ENCODE measurements around the gene FGF4. TPM values are rescaled to one million over a fixed set of nuclear protein-coding genes. Genes with fewer than 3 reads are reported as not detected.

Gene FGF4
- total RNA-seq, 2 donors from 2014 or later = not detected

GRCh38 chr11:69817265-69818230, 42.4 kb upstream of the FGF4 start:
- Histone ChIP-seq H3K36me3 (replicated peaks in 1 of 2; ENCODE audit: insufficient read depth in 1 of 2, low read depth in 2 of 2) (no peaks in the 10 kb centered on the region), H3K4me3 (no peak overlapping the region), H3K9me3 (no peaks in the 10 kb centered on the region), H3K27me3 (no peaks in the 10 kb centered on the region), H3K4me1 (peaks cover 5% of the 10 kb centered on the region), H3K27ac (no peak overlapping the region)
- no peak for TF ChIP-seq CTCF (IDR thresholded peaks at IDR 0.05)
- no peak for TF ChIP-seq POLR2A (IDR thresholded peaks at IDR 0.05)
- intact Hi-C loops (cut with DNase I) = no loop called here
- ATAC-seq = no peak
- no peak for DNase-seq
- 0% methylated on average over 9 to 87 of the region's 107 CpGs for WGBS, 2 donors

GRCh38 chr11:69816671-69817070, 41.5 kb upstream of the FGF4 start:
- no peak overlapping the region for H3K4me3 ChIP-seq
- H3K27ac ChIP-seq = no peak overlapping the region
- WGBS, 2 donors = 14 to 16% methylated on average over 6 to 12 of the region's 12 CpGs
- intact Hi-C loops (cut with DNase I) = no loop called here
- DNase-seq (no peak), ATAC-seq (no peak)
- no peaks in the 10 kb centered on the region for H3K27me3 ChIP-seq
- H3K4me1 ChIP-seq = peaks cover 5% of the 10 kb centered on the region
- no peaks in the 10 kb centered on the region for H3K36me3 ChIP-seq (replicated peaks in 1 of 2; ENCODE audit: insufficient read depth in 1 of 2, low read depth in 2 of 2)
- TF ChIP-seq CTCF (IDR thresholded peaks at IDR 0.05) = no peak
- no peak for TF ChIP-seq POLR2A (IDR thresholded peaks at IDR 0.05)
- H3K9me3 ChIP-seq = no peaks in the 10 kb centered on the region

- no peaks in the 10 kb centered on the region for H3K36me3 ChIP-seq (replicated peaks in 1 of 2; ENCODE audit: insufficient read depth in 1 of 2, low read depth in 2 of 2)
- intact Hi-C loops (cut with DNase I) = no loop called here
- H3K4me3 ChIP-seq = no peak overlapping the region
- H3K4me1 ChIP-seq = peaks cover 5% of the 10 kb centered on the region
- ATAC-seq (no peak), DNase-seq (no peak)
- H3K9me3 ChIP-seq = no peaks in the 10 kb centered on the region
- no peaks in the 10 kb centered on the region for H3K27me3 ChIP-seq
- no peak overlapping the region for H3K27ac ChIP-seq
- WGBS, 2 donors = 70 to 71% methylated on average over 3 to 12 of the region's 13 CpGs
- TF ChIP-seq CTCF (IDR thresholded peaks at IDR 0.05) = no peak
- no peak for TF ChIP-seq POLR2A (IDR thresholded peaks at IDR 0.05)
Measured at GRCh38 chr11:69815973-69816372, 40.8 kb upstream of the FGF4 start.

GRCh38 chr11:69814902-69815301, 39.8 kb upstream of the FGF4 start:
- ATAC-seq = no peak
- no peak overlapping the region for H3K27ac ChIP-seq
- no peak overlapping the region for H3K4me3 ChIP-seq
- H3K27me3 ChIP-seq = no peaks in the 10 kb centered on the region
- no peaks in the 10 kb centered on the region for H3K36me3 ChIP-seq (replicated peaks in 1 of 2; ENCODE audit: insufficient read depth in 1 of 2, low read depth in 2 of 2)
- no peaks in the 10 kb centered on the region for H3K9me3 ChIP-seq
- TF ChIP-seq CTCF (IDR thresholded peaks at IDR 0.05) = no peak
- TF ChIP-seq POLR2A (IDR thresholded peaks at IDR 0.05) = no peak
- DNase-seq = no peak
- intact Hi-C loops (cut with DNase I) = no loop called here
- H3K4me1 ChIP-seq = peaks cover 5% of the 10 kb centered on the region

DNA sequence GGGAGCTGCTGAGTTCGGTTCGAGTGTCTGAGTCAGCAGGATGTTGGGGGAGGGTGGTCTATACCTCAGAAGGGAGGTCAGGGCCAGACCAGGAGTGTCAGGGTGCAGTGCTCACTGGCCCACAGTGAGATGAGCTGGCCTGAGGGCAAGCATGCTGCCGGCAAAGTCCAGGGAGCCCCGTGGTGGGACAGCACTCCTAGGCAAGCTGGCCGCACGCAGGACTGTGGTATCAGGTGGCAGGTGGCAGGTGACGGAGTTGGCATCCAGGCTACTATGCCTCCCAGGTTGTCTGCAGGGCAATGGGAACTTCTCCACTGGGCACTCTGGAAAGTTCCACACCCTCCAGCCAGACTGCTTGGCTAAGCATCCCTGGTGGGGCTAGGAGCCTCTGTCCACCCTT, 39.3 kb upstream of the FGF4 start:
- H3K27me3 ChIP-seq = no peaks in the 10 kb centered on the region
- H3K4me1 ChIP-seq = peaks cover 5% of the 10 kb centered on the region
- H3K27ac ChIP-seq = no peak overlapping the region
- no peak overlapping the region for H3K4me3 ChIP-seq
- no peaks in the 10 kb centered on the region for H3K9me3 ChIP-seq
- intact Hi-C loops (cut with DNase I) = no loop called here
- 57 to 65% methylated on average over 5 to 7 of the region's 7 CpGs for WGBS, 2 donors
- TF ChIP-seq CTCF (IDR thresholded peaks at IDR 0.05) (no peak), POLR2A (IDR thresholded peaks at IDR 0.05) (no peak)
- no peaks in the 10 kb centered on the region for H3K36me3 ChIP-seq (replicated peaks in 1 of 2; ENCODE audit: insufficient read depth in 1 of 2, low read depth in 2 of 2)
- no peak for DNase-seq
- no peak for ATAC-seq

All from body of pancreas (tissue), 4 donors.